Erythroblast (primary cell): Measurements from ENCODE around the gene APH1B.

Source experiments
- DNase-seq, 2 experiments: peaks; one replicate each; lab custom pipeline; 2025; lab: John Stamatoyannopoulos, UW
- GATA1 ChIP-seq: IDR thresholded peaks from 2 replicates; pipeline ENCODE4 v1.6.1; 2011; ENCODE audit warnings: low read depth, mild to moderate bottlenecking, control low read depth, low read length, moderate library complexity
- POLR2A ChIP-seq: IDR thresholded peaks from 2 replicates; pipeline ENCODE4 v1.6.1; 2011; ENCODE audit warnings: mild to moderate bottlenecking, low read length

Gene APH1B

DNA sequence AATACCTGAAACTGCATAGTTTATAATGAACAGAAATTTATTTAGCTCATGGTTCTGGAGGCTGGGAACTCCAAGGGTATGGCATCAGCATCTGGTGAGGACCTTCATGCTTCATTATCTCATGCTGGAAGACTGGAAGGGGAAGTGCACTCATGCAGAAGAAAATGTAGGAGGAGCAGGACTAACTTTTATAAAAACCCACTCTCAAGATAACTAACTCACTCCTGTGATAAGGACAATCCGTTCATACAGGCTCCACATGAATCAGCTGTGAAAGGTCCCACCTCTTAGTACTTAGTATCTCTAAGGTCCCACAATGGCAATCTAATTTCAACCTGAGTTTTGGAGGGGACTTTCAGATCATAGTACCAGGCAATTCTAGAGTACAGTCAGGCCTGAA lies 33.6 kb upstream of the APH1B start:
- TF ChIP-seq POLR2A = no peak
- TF ChIP-seq GATA1 = no peak

GRCh38 chr15:63244399-63244798 lies 33.0 kb upstream of the APH1B start:
- DNase-seq = no peak
- TF ChIP-seq GATA1 = no peak
- TF ChIP-seq POLR2A = no peak

More for the DNA sequence above, 33.6 kb upstream of the APH1B start:
- peak in 1 of 2 experiments; percentile 19 for DNase-seq

DNA sequence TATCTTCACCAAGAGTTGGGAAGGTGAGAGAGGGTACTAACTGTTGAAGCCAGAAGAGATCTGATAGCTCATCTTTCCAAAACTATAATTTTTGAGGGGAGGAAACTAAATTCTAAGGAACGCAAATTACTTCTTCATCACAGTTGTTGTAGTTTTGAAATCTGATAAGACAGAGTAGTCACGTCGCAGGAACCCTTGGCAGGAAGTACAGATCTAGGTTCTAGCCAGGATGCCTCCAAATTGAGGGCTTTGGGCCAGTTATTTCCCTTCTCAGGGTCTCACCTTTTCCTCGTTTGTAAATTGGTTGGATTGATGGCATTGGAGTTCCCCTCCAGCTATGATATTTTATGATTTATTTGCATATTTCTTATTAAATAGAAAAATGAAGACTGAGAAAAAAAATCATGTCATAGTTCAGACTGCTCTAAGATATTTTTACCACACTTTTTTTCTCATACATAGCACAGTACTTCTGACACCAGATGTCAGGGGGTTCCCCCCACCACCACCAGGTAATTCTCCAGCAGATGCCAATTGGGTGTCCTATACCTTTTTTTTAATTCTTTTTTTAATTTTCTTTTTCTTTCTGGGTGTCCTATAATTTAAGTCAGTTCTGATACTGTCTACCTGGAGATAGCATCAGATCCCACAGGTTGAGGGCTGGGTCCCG lies 32.3 kb upstream of the APH1B start:
- TF ChIP-seq POLR2A = no peak
- DNase-seq = no peak

- DNase-seq = peak in 1 of 2 experiments; percentile 25
- no peak for TF ChIP-seq POLR2A
- TF ChIP-seq GATA1 = no peak
These were observed 30.5 kb upstream of the APH1B start for GRCh38 chr15:63246691-63247469.

DNA sequence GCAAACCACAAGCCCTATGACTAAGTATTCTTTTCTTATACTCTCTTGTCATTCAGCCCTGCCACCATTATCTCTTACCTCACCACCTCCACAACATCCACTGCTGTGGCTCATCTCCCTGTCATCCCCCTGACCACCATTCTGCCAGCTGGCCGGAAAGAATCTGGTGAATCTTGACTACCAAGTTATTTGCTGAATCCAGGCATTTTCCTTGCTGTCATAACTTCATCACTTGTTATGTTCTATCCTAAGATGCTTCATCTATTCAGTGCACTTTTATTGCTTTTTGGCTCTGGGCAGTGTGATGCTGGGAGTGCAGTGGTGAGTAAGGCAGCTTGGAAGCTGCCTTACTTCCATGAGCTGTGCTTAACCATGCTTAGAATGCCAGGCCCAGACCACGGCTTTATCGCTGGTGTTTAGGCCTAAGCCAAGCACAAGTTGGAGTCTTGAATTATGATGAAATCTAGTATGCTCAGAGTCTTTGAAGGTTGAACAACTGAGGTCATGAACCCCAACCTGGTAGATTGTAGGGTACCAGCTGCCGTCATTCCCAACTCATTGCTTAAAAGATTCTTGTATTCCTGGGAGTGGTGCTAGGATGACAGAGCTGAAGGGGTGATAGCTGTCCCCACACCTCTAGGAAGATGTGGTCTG lies 27.0 kb upstream of the APH1B start:
- DNase-seq = no peak
- TF ChIP-seq GATA1 (no peak), POLR2A (no peak)

DNA sequence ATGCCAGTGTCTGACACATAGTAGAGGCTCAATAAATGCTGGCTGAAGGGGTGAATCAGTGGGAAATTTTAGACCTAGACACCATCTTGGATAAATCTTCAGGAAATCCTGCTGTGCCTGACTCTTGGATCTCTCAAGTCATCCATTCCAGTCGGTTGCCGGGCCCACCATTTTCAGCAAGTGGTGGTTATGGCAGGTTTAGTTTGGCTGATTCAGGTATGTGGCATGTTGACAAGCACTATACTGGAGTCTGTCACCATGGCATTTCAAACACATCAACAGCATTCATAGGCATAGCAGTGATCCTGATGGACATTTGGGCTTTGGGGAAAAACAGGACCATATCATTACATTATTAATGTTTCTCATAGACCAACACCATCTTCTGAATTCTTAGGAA lies 25.7 kb upstream of the APH1B start:
- TF ChIP-seq GATA1 = no peak
- TF ChIP-seq POLR2A = no peak

GRCh38 chr15:63252292-63252691 lies 25.1 kb upstream of the APH1B start:
- DNase-seq = peak; percentile 12 to 47
- TF ChIP-seq POLR2A (no peak), GATA1 (no peak)

More for the DNA sequence above, 25.7 kb upstream of the APH1B start:
- no peak for DNase-seq

DNA sequence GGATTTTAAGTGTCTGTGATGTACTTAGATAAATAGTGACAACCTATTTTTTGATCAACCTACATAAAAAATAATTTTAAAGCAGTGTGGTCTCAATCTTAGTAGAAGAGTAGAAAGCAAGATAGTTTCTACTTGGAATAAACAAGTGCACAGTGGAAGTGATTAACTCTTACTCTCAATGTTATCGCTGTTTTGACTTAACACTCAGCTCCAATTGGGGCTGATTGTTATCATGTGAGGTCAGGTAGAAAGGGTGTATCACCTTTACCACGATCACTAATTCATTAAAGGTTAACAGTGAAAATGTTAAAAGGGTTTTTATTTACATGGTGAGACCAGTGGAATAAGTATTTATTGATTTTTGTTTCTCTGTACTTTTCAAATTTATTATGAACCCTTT lies 22.4 kb upstream of the APH1B start:
- DNase-seq = no peak
- TF ChIP-seq GATA1 = no peak

DNA sequence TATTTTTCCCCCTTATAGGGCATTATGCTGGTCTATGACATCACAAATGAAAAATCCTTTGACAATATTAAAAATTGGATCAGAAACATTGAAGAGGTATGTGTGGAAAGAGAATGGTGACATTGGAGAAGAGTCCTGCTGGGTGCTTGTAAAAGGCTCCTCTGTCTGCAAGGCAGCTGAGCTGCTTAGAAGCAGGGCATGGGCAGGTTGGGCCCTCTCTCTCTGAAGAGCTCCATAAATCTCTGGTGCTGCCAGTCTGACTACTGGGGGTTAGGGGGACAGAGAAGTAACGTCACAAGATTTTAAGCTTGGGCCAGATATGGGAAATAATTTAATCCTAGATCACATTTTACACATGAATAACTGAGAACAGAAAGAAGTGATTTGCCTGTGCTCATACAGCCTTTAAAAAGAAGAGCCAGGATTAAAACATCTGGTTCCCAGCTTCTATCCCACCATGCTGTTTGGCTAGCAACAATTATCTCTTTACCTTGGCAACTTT lies 21.9 kb upstream of the APH1B start:
- TF ChIP-seq POLR2A = no peak
- TF ChIP-seq GATA1 = no peak
- DNase-seq = no peak

GRCh38 chr15:63256433-63257274 lies 20.8 kb upstream of the APH1B start:
- DNase-seq = no peak
- TF ChIP-seq POLR2A (no peak), GATA1 (no peak)

- TF ChIP-seq POLR2A (no peak), GATA1 (no peak)
- peak; percentile 14 to 25 for DNase-seq
These were observed 18.7 kb upstream of the APH1B start for GRCh38 chr15:63258658-63259057.

- TF ChIP-seq POLR2A (no peak), GATA1 (no peak)
- DNase-seq = no peak
These were observed 16.6 kb upstream of the APH1B start for GRCh38 chr15:63260791-63261190.

GRCh38 chr15:63261311-63261710 lies 16.1 kb upstream of the APH1B start:
- no peak for DNase-seq
- no peak for TF ChIP-seq GATA1
